Measurements from ENCODE around the gene INO80D.
"Not testable (repeated sequence)": the region's sequence is repeated elsewhere in the genome, so short reads cannot be mapped to it uniquely, and the experiment has no call there.

Gene INO80D

DNA sequence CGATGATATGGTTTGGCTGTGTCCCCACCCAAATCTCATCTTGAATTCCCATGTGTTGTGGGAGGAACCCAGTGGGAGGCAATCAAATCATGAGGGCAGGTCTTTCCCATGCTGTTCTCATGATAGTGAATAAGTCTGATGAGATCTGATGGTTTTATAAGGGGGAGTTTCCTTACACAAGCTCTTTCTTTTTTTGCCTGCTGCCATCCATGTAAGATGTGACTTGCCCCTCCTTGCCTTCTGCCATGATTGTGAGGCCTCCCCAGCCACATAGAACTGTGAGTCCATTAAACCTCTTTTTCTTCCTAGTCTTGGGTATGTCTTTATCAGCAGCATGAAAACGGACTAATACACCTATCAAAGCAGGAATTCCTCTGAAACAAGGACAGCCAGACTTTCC lies 107.2 kb downstream of the INO80D start:
- DNase-seq (ENCODE audit: low read depth in 3 of 3) = not testable (repeated sequence)

DNA sequence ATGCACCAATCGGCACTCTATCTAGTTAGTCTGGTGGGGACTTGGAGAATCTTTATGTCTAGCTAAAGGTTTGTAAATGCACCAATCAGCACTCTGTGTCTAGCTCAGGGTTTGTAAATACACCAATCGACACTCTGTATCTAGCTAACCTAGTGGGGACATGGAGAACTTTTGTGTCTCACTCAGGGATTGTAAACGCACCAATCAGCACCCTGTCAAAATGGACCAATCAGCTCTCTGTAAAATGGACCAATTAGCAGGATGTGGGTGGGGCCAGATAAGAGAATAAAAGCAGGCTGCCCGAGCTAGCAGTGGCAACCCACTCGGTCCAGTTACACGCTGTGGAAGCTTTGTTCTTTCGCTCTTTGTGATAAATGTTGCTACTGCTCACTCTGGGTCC lies 108.3 kb downstream of the INO80D start:
- DNase-seq (ENCODE audit: low read depth in 3 of 3) = not testable (repeated sequence)

DNA sequence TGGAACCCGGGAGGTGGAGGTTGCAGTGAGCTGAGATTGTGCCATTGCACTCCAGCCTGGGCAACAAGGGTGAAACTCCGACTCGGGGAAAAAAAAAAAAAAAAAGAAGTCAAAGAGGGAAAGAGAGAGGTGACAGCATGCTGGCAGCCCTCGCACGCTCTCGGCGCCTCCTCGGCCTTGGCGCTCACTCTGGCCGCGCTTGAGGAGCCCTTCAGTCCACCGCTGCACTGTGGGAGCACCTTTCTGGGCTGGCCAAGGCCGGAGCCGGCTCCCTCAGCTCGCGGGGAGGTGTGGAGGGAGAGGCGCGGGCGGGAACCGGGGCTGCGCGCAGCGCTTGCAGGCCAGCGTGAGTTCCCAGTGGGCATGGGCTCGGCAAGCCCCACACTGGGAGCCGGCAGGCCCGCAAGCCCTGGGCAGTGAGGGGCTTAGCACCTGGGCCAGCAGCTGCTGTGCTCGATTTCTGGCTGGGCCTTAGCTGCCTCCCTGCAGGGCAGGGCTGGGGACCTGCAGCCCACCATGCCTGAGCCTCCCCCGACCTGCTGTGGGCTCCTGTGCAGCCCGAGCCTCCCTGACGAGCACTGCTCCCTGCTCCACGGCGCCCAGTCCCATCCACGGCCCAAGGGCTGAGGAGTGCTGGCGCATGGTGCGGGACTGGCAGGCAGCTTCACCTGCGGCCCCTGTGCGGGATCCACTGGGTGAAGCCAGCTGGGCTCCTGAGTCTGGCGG lies 108.9 kb downstream of the INO80D start:
- DNase-seq (ENCODE audit: low read depth in 3 of 3) = not testable (repeated sequence)

DNA sequence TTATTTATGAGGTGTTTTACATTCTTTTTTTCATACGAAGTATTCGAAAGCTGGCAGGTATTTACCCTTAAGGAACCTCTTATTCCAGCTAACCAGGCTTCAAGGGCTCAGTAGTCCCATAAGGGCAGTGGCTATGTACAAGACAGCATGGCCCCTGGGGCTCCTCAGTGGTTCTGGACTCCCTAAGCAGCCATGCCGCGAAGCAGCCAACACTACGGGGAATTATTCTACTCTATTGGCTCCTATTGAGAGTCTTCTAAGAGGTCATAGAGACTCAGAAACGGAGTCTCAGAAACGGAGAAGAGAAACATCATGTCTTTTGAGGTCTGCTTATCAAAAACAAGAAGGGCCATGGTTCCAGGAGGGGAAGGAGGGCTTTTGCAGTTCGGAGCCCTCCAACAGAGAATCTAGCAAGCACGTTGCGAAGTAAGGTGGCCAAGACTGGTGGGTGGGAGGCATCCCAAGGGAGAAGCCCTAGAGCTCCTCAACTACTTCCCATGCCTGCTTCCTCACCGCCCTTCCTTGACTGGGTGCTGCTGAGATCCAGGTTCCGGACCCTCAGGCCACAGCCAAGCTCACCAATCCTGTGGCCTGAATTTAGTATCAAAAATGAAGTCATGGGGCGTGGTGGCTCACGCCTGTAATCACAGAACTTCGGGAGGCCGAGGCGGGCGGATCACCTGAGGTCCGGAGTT lies 109.7 kb downstream of the INO80D start:
- no peak for DNase-seq (ENCODE audit: low read depth in 3 of 3)

DNA sequence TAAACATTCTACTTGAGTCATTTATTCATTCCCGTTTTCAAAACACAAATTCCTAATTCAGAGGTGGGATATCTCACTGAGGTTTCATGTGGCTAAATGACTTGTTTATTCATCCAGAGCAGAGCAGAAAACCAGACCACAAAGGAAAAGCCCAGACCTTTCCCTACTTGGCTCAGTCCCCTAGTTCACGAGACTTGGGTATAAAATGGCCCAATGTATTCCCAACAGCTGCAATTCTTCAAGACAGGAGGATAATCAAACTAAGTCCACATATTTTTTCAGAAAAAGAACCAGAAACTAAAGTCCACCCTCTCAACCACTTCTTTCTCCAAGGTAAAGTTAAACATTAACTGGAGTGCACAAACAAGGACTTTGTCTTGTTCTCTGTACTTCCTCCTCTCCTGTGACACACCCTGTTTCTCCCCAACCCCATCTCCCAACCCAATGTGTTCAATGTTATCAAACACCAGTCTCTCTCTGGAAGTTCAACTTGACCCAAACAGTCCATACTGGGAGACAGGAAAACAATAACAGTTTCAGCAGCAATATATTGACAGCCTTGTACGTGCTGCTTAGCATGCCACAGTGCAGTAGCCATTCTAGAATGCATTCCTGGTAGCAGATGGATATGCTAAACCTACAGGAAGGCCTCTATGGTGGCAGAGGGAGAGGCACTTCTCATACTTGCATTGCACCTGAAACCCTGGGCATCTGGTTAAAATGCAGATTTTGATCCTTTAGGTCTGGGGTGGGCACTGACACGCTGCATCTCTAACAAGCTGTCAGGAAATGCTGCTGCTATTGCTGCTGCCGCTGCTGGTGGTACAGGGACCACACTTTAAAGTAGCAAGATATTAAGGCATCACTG lies 110.7 kb downstream of the INO80D start:
- no peak for DNase-seq (ENCODE audit: low read depth in 3 of 3)

DNA sequence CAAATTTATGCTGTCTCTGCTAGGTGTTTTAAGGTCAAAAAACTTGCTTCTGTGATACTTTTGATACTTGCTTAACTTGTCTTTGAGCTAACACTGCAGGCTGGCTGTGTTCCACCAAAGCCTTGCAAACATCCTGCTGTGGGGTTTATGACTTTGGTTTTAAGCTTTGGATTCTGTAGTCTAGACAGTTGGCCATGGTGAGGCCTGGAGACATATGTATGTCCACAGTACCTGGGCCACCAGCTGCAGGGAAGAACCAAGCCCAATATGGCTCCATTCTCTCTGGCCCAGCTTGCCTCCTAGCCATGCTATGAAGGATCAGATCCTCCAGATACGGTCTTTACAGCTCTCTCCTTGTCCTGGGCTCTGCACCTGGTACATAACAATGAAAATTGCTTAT lies 113.9 kb downstream of the INO80D start:
- no peak for DNase-seq (ENCODE audit: low read depth in 3 of 3)

DNA sequence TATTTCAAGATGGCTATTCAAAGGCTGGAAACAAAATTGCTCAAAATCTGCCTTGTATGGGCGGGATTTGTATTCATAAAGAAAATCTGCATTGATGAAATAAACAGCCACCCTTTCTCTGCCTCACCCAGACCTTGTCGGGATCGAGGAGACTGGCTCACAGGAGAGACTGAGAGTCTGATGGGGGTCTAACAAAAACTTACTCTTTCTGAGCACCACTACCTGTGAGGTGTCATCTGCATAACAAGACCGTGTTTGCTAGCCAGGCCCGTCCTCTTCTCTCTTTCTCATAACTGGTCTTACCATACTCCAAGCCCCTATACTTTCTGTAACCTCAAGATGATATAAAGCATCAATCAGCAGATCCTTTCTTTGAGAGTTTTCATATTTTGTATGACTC lies 115.6 kb downstream of the INO80D start:
- DNase-seq (ENCODE audit: low read depth in 3 of 3) = no peak

DNA sequence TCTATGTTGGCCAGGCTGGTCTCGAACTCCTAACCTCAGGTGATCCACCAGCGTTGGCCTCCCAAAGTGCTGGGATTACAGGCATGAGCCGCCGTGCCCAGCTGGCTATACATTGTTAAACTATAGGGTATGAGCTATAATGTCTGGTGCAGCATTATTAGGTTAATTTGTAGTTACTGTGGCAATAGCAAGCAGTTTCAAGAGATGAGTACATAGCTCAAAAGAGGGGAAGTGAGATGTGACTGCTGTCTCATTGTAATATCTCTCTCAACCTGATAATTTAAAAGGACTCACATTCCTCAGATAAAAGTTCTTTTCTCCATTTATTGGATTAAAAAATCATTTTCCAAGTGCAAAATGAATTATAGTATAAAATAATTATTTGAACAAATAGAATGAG lies 116.4 kb downstream of the INO80D start:
- no peak for DNase-seq (ENCODE audit: low read depth in 3 of 3)

DNA sequence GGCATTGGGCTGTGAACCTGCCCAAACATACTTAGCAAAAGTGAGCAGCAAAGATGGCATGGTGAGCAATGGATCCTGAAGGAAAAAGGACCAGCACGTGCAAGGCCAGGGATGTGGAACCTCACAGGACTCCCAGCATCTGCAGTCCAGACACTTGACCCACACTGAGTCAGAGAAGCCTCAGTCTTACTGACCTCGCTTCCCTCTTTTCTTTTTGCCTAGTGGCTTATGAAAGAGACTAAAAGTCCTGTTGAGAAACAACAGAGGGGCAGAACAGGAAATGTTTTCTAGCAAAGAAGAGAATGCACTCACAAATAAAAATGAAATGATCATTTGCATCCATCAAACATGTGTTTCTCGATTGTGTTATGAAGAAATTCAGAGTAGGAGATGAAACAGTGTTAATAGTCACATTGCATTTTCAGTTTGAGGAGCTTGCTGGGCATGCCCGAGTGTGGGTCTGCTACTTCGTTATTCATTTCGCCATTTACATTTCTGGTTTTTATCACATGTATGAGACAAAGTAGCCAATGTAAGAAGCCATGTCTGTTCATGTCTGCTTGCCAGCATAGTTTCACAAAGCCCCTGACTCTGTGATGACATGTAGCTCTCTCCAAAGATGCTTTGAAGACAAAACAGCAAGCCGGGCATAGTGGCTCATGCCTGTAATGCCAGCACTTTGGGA lies 118.4 kb downstream of the INO80D start:
- DNase-seq (ENCODE audit: low read depth in 3 of 3) = no peak

DNA sequence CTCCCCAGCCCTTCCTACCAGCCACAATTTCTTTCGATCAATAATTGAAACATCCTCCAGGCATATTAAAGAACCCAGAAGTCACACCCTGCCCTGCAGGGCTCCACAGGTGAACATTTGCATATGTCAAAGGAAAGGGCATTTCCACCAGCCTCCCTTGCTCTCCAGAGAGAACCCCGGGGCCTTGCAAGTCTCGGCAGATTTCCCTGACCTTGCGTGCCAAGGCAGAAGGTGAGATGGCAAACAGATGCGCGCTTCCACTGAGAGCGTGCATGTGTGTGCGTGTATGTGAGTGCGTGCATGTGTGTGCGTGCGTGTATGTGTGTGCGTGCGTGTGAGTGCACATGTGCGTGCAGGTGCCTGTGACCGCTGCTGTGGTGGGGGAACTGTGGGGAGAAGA lies 120.3 kb downstream of the INO80D start:
- DNase-seq (ENCODE audit: low read depth in 3 of 3) = no peak

DNA sequence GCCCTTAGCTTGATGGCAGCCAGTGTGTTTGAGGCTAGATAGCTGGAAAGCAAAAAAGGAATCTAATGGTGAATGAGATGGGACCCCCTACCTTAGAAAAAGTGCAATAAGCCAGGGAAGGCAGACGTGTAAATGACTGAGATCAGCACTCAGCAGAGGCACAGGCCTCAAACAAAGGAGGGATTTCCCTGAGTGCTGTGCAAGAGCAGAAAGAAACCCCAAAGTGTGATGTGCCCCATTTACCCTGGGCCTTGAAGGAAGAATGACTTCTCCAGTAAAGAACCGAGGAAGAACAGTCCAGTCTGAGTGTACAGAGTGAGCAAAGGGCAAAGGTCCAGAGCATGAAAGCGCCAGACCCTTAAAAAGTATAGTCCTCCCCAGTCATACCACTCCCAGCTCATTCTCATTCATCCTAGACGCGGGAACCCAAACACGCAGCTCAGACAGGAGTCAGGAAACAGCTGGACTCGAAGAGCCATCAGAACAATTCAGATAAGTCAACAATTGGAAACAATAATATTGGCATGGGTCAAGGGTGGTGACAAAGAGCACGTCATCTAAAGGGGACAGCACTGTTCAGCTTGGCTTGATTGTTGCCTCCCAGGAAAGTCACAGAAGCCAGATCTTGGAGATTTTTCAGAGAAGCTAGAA lies 121.7 kb downstream of the INO80D start:
- no peak for DNase-seq (ENCODE audit: low read depth in 3 of 3)

DNA sequence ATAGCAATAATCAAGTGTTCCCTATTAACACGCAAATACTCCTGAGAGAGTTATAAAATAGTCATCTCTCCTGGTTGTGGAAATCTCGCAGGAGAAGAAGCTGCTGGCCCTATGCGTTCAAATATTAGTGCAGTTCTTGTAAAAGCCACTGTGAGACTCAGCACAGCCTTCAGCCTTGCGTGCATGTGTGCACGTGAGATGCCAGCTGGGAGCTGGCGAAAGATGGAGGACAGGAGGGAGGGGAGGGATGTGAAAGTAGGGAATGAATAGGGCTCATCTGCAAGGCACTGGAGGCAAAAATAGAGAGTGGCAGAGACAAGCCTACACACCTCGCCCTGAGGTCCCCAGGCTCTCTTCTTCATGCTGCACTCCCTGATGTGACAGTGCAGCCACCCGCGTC lies 126.5 kb downstream of the INO80D start:
- DNase-seq (ENCODE audit: low read depth in 3 of 3) = no peak

DNA sequence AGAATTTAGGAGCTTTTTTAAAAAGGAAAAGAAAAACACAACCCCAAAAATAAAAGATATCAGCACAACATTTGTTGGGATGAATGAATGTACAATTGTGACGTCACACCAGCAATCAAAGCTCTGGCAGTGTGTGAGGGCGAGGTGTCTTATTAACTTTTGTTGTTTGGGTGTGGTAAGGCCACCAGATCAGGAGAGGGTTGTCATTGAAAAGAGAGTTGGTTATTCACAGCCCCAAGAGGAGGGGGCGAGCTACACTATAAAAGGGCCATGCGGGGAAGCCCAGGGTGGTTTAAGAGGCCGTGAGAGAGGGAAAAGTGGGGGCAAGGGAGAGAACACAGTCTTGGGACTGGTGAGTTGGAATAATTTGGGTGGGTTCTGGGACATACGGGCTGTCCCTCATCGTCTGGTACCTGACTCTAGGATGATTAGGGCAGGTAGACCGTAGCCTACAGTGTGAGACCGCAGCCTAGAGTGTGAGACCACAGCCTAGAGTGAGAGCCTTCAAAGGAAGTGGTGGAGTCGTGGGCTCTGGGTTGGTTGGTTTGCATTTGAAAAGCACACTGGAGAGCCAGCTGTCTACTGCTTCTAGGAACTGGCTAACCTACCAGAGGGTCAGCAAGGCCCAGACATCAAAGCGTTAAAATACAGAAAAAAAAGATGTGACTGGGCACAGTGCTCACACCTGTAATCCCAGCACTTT lies 128.4 kb downstream of the INO80D start:
- no peak for DNase-seq (ENCODE audit: low read depth in 3 of 3)

DNA sequence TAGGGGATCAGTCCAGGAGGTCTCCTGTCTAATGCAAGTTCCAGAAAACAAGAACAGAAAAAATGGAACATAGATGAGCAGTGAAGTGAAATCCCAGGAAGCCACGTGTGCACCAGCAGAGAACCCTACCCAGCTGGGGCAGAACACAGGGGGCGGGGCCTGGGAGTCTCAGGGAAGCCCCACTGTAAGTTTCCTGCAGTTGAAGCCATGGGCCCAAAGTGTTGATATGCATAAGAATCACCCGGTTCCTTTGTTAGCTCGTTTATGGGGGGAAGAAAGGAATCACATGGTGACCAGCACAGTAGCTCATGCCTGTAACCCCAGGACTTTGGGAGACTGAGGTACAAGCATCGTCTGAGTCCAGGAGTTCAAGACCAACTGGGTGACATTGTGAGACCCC lies 131.3 kb downstream of the INO80D start:
- DNase-seq (ENCODE audit: low read depth in 3 of 3) = no peak

DNA sequence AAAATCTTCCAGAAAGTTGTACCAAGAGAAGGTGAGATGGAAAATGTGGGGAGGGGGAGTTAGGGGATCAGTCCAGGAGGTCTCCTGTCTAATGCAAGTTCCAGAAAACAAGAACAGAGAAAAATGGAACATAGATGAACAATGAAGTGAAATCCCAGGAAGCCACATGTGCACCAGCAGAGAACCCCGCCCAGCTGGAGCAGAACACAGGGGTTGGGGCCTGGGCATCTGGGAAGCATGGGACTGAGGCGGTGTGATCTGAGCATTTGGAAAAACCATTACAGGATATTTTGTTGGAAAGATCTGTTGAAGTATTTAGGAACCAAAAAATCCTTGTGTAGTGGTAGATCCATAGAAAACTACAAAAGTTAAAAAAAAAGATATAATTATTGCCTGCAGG lies 133.7 kb downstream of the INO80D start:
- no peak for DNase-seq (ENCODE audit: low read depth in 3 of 3)

DNA sequence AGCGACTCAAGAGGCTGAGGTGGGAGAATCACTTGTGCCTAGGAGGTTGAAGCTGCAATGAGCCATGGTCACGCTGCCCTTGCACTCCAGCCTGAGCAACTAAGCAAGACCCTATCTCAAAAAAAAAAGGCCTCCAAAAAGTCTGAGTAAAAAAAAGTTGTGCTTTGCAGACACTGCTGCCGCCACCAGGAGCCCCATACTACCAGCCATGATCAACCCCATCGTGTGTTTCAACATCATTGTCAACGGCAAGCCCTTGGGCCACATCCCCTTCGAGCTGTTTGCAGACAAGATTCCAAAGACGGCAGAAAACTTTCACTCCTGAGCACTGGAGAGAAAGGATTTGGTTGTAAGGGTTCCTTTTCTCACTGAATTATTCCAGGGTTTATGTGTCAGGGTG lies 137.1 kb downstream of the INO80D start:
- DNase-seq (ENCODE audit: low read depth in 3 of 3) = no peak

DNA sequence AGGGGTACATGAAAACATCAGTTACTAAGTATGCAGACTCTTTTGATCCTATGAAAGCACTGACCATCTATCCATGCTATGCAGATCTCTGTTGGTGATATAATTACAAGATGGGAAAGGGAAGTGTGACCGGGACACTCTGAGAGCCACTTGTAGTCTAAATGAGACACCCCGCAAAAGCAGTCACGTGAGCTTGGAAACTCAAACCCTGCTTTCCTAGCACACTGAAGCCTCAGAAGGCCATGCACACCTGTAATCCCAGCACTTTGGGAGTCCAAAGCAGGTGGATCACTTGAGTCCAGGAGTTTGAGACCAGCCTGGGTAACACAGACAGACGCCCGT lies 137.5 kb downstream of the INO80D start:
- DNase-seq (ENCODE audit: low read depth in 3 of 3) = no peak

DNA sequence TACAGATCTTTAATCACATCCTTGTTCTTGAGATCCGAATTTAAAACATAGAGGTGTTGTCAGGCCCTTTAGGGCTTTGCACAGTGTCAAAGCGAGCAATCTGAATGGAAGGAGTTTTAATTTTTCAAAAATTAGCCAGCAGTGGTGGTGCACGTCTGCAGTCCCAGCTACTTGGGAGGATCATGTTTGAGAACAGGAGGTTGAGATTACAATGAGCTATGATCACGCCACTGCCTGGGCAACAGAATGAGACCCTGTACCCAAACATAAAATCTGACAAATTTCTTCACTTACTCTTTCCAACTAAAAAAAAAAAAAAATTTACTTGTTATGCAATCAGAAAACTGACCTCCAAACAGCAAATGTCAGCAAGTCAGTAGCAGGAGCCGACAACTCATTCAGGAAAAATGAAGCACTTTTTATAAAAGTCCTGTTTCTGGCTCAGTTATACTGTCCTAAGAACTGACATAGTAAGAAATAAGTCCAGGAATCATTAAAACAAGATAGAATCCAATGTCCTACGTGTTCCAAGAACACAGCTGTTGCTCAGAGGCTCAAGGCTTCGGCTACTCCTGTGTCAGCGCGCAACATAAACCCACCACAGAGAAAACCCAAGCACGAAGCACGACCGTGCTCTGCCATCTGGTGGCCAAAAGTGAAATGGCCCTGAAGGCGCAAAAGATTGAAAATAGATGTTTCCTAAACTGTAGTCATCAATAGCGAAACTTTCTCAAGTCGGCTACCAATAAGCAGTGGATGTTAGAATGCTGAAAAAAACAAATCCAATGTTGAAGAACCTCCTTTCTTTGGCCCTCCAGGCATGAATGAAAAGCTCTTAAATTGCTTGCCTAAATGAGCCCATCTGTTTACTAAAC lies 138.1 kb downstream of the INO80D start:
- peak; percentile 21 to 48 (median 34) for DNase-seq (ENCODE audit: low read depth in 3 of 3)

DNA sequence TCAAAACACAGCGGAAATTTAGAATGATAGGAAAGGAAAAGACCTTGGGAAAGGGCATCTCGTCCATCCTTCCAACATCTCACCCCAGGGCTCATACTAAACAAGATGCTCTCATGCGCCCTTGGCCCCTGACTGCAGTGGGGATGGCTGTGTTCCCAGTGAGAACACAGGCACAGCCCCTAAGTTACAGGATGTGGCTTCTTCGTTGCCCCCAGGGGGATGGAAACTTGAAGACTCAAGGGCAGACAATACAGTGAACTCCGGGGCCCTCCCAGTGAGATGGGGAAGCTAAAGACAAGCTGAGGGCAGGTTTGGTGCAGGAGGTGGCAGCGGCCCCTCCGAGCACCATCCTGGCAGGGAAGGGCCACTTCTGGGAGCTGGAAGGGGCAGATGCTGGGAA lies 139.7 kb downstream of the INO80D start:
- DNase-seq (ENCODE audit: low read depth in 3 of 3) = no peak

All from stimulated activated CD4-positive, alpha-beta T cell treated with anti-CD3 and anti-CD28 coated beads, TNF-alpha, amount 100 ng/mL, for 48 hours (primary cell).